GM12872 (cell line): ENCODE data around the gene AXIN2.

Experiments used
- CTCF ChIP-seq: IDR thresholded peaks from 3 replicates; pipeline ENCODE4 v1.5.1; 2011; ENCODE audit warnings: low read depth, mild to moderate bottlenecking, low read length, moderate library complexity; ENCODE audit not compliant: insufficient read depth

AXIN2 gene

DNA sequence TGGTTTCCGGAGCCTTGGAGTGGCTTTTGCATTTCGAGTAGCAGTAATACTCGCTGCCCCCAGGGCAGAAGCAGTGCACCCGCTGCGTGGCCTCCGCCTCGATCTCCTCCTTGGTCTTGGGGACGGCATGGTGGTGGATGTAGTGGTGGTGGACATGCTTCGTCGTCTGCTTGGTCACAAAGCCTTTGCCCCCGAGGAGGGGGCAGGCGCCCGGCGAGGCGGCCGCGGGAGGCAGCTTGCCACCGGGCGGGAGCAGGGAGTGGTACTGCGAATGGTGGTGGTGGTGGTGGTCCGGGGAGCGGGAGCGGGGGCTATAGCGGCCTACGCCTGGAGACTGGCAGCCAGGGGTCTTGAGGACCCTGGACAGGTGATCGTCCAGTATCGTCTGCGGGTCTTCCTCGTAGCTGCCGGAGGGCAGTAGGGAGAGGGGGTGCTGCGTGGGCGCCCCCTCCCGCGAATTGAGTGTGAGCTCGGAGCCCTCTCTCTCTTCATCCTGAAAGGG is 24.1 kb downstream of the AXIN2 start:
- TF ChIP-seq CTCF, result no peak

- no peak for TF ChIP-seq CTCF
Observed at GRCh38 chr17:65536573-65537342, 24.7 kb downstream of the AXIN2 start.

GRCh38 chr17:65535777-65536572 is 25.5 kb downstream of the AXIN2 start:
- no peak for TF ChIP-seq CTCF

GRCh38 chr17:65533852-65534457 is 27.5 kb downstream of the AXIN2 start:
- TF ChIP-seq CTCF, result no peak

GRCh38 chr17:65533056-65533745 is 28.2 kb downstream of the AXIN2 start:
- no peak for TF ChIP-seq CTCF

GRCh38 chr17:65532101-65532890 is 29.2 kb downstream of the AXIN2 start:
- no peak for TF ChIP-seq CTCF
